Hepatocyte (in vitro differentiated cells): ENCODE data around the gene TFAM.

Source experiments
- CTCF ChIP-seq: fragments of 200-600 bp; sonication (generic); IDR thresholded peaks from 2 replicates; pipeline ENCODE4 v1.5.1; 2016; ENCODE audit warnings: antibody characterized with exemption, mild to moderate bottlenecking; ENCODE audit not compliant: poor library complexity
- EZH2 ChIP-seq: fragments of 200-600 bp; sonication (generic); IDR thresholded peaks from 2 replicates; pipeline ENCODE4 v1.6.1; 2016; ENCODE audit warnings: antibody characterized with exemption, mild to moderate bottlenecking, borderline replicate concordance
- EZH2phosphoT487 ChIP-seq: fragments of 200-600 bp; sonication (generic); IDR thresholded peaks from one replicate; pipeline ENCODE4 v1.6.1; 2018; ENCODE audit warnings: antibody characterized with exemption, mild to moderate bottlenecking, low read depth, moderate library complexity; ENCODE audit not compliant: unreplicated experiment, severe bottlenecking

DNA sequence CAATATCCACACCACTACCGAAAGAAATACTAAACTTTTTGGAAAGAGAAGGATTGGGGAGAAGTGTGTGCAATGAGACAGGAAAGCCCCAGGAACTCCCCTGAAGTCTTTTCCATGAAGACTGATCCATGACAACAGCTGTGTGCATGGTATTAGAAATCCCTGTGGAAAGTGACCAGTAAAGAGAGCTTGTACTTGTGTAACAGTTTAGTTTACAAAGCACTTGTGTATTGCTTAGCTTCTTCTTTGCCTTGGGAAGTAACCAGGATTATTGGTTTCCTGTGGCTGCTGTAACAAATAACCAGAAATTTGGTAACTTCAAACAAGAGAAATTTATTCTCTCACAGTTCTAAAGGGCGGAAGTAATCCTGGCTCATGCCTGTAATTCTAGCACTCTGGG, 18.8 kb downstream of the TFAM start:
- TF ChIP-seq EZH2phosphoT487 = no peak
- TF ChIP-seq CTCF = no peak
- TF ChIP-seq EZH2 = no peak
